Endodermal cell (in vitro differentiated cells): ENCODE data around the gene OPTN. TPM values are rescaled to one million over a fixed set of nuclear protein-coding genes. Genes with fewer than 3 reads are reported as not detected.

Experiments
- DNase-seq: peaks from one replicate; pipeline ENCODE4 v3.0.0-alpha.2; 2017
- H3K27ac ChIP-seq: 2 replicates; pipeline ENCODE4 v1.5.1; 2013; ENCODE audit warnings: mild to moderate bottlenecking, low read depth, low read length, moderate library complexity
- H3K27me3 ChIP-seq: 2 replicates; pipeline ENCODE4 v1.6.1; 2013; ENCODE audit warnings: mild to moderate bottlenecking, low read length, moderate library complexity; ENCODE audit not compliant: insufficient read depth, control insufficient read depth, poor library complexity, severe bottlenecking
- H3K36me3 ChIP-seq: 2 replicates; pipeline ENCODE4 v1.7.0; 2013; ENCODE audit warnings: mild to moderate bottlenecking, low read length, moderate library complexity; ENCODE audit not compliant: control insufficient read depth, insufficient read depth
- H3K4me1 ChIP-seq: one replicate; pipeline ENCODE4 v1.7.0; 2013; ENCODE audit warnings: low read length; ENCODE audit not compliant: control insufficient read depth, insufficient read depth
- H3K4me3 ChIP-seq: 2 replicates; pipeline ENCODE4 v1.5.1; 2013; ENCODE audit warnings: mild to moderate bottlenecking, low read length, moderate library complexity
- H3K9ac ChIP-seq: 2 replicates; pipeline ENCODE4 v1.6.1; 2013; ENCODE audit warnings: mild to moderate bottlenecking, low read length, moderate library complexity; ENCODE audit not compliant: poor library complexity, severe bottlenecking; ENCODE audit errors: extremely low read depth
- H3K9me3 ChIP-seq: 2 replicates; pipeline ENCODE4 v1.6.1; 2013; ENCODE audit warnings: mild to moderate bottlenecking, low read length, moderate library complexity; ENCODE audit not compliant: control insufficient read depth
- H3K27ac Mint-ChIP-seq: 2 replicates; pipeline ENCODE4 v1.8.0; 2020; ENCODE audit warnings: mixed read lengths
- H3K27me3 Mint-ChIP-seq: 2 replicates; pipeline ENCODE4 v1.8.0; 2021; ENCODE audit warnings: mild to moderate bottlenecking, mixed read lengths; ENCODE audit not compliant: insufficient read depth
- H3K36me3 Mint-ChIP-seq: 2 replicates; pipeline ENCODE4 v1.8.0; 2020; ENCODE audit warnings: low read depth, mixed read lengths
- H3K4me1 Mint-ChIP-seq: 2 replicates; pipeline ENCODE4 v1.8.0; 2020; ENCODE audit warnings: mixed read lengths
- H3K4me3 Mint-ChIP-seq: 2 replicates; pipeline ENCODE4 v1.8.0; 2020; ENCODE audit warnings: mild to moderate bottlenecking, moderate library complexity, mixed read lengths
- H3K9me3 Mint-ChIP-seq: 2 replicates; pipeline ENCODE4 v1.8.0; 2020; ENCODE audit warnings: mild to moderate bottlenecking, mixed read lengths
- CTCF ChIP-seq: fragments of 200-600 bp; sonication (generic); conservative IDR thresholded peaks from 2 replicates; pipeline ENCODE4 v1.5.0; 2021; ENCODE audit warnings: antibody characterized with exemption, mild to moderate bottlenecking
- WGBS, 2 experiments: methylation state at CpG; one replicate each; pipeline versions ENCODE4 v1.1.5 to v1.1.7; 2013; ENCODE audit warnings: missing lambda C conversion rate in 2 of 2, mixed read lengths in 1 of 2; ENCODE audit not compliant: insufficient coverage in 1 of 2, insufficient read length in 1 of 2; 5-methylcytosine and 5-hydroxymethylcytosine counted together
- total RNA-seq, 2 donors: library from RNA; stranded (reverse); fragmentation: NEBNext Ultra II Directional in 1 of 2; extraction: Animal tissue kit (Norgen Biotek cat#: 25700) in 1 of 2; gene quantifications; 2 replicates in 1 of 2; 3 replicates in 1 of 2; pipeline ENCODE4 v1.2.1, GENCODE V29; 2021

The OPTN gene
- total RNA-seq, 2 donors from 2014 or later: 22.7 to 23.3 TPM

DNA sequence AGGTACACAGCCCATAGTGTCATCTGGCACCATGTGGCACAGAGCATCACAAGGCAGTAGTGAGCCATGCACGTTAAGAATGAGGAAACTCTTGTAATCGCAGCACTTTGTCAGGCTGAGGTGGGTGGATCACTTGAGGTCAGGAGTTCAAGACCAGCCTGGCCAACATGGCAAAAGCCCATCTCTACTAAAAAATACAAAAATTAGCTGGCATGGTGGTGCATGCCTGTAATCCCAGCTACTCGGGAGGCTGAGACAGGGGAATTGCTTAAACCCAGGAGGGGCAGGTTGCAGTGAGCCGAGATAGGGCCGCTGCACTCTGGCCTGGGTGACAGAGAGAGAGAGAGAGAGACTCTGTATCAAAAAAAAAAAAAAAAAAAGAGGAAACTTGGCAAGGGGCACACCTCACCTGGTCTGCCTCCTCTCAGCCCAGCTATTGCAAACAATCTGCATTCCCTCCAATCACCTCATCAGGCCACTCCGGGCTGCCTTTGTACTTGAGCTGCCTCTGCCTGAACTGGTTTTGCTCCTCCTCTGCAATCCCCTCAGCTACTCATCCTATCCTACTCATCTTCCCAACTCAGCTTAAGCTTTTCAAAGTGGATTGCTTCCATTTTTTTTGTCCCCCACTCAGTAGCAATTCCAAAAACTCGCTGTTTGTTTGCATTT lies 46.0 kb upstream of the OPTN start:
- no peaks in the 10 kb centered on the region for H3K9me3 Mint-ChIP-seq
- H3K4me3 Mint-ChIP-seq: no peak overlapping the region
- H3K36me3 Mint-ChIP-seq: no peaks in the 10 kb centered on the region
- H3K27me3 ChIP-seq: no peaks in the 10 kb centered on the region
- no peaks in the 10 kb centered on the region for H3K27me3 Mint-ChIP-seq
- no peak overlapping the region for H3K9ac ChIP-seq
- H3K4me1 ChIP-seq: no peaks in the 10 kb centered on the region
- H3K27ac ChIP-seq: no peak overlapping the region
- H3K27ac Mint-ChIP-seq: no peak overlapping the region
- no peaks in the 10 kb centered on the region for H3K36me3 ChIP-seq
- 78 to 87% methylated on average over 4 to 7 of the region's 7 CpGs for whole genome bisulfite sequencing, 2 experiments
- no peaks in the 10 kb centered on the region for H3K9me3 ChIP-seq
- no peak for TF ChIP-seq CTCF
- no peak overlapping the region for H3K4me3 ChIP-seq
- peak; percentile 77 for DNase-seq
- peaks cover 26% of the 10 kb centered on the region for H3K4me1 Mint-ChIP-seq

- H3K4me3 ChIP-seq: no peak overlapping the region
- Mint-ChIP-seq H3K36me3 (no peaks in the 10 kb centered on the region), H3K27me3 (no peaks in the 10 kb centered on the region), H3K27ac (no peak overlapping the region), H3K9me3 (peaks cover 5% of the 10 kb centered on the region), H3K4me1 (peaks cover 16% of the 10 kb centered on the region), H3K4me3 (no peak overlapping the region)
- 70 to 76% methylated on average over 3 to 4 of the region's 4 CpGs for WGBS, 2 experiments
- H3K9me3 ChIP-seq: no peaks in the 10 kb centered on the region
- DNase-seq: peak; percentile 43
- no peaks in the 10 kb centered on the region for H3K36me3 ChIP-seq
- H3K9ac ChIP-seq: no peak overlapping the region
- H3K4me1 ChIP-seq: no peaks in the 10 kb centered on the region
- no peak overlapping the region for H3K27ac ChIP-seq
- H3K27me3 ChIP-seq: no peaks in the 10 kb centered on the region
- TF ChIP-seq CTCF: no peak
These were observed 45.1 kb upstream of the OPTN start for GRCh38 chr10:13054844-13055243.

- H3K27me3 ChIP-seq: no peaks in the 10 kb centered on the region
- no peak overlapping the region for H3K27ac ChIP-seq
- 90 to 92% methylated on average over 3 to 7 of the region's 7 CpGs for WGBS, 2 experiments
- Mint-ChIP-seq H3K4me1 (peaks cover 13% of the 10 kb centered on the region), H3K27ac (no peak overlapping the region), H3K36me3 (peaks cover 6% of the 10 kb centered on the region), H3K9me3 (peaks cover 20% of the 10 kb centered on the region), H3K27me3 (no peaks in the 10 kb centered on the region), H3K4me3 (no peak overlapping the region)
- peaks cover 7% of the 10 kb centered on the region for H3K9me3 ChIP-seq
- H3K4me1 ChIP-seq: no peaks in the 10 kb centered on the region
- H3K36me3 ChIP-seq: no peaks in the 10 kb centered on the region
- no peak overlapping the region for H3K4me3 ChIP-seq
- DNase-seq: peak; percentile 69
- no peak overlapping the region for H3K9ac ChIP-seq
- peak; percentile 69 for TF ChIP-seq CTCF
These were observed 43.4 kb upstream of the OPTN start for GRCh38 chr10:13056456-13057077.
